Neural crest cell (in vitro differentiated cells): ENCODE measurements around the gene C1orf105. TPM values are rescaled to one million over a fixed set of nuclear protein-coding genes. Genes with fewer than 3 reads are reported as not detected.
A peak's percentile ranks its signal among the peaks of the same experiment; 100 is the strongest.

ENCODE experiments used
- DNase-seq: peaks from one replicate; pipeline ENCODE4 v3.0.0; 2021; ENCODE audit warnings: low read depth, mixed read lengths, low spot score
- H3K27ac Mint-ChIP-seq: one replicate; pipeline ENCODE4 v1.8.0; 2021; ENCODE audit warnings: mild to moderate bottlenecking, mixed read lengths; ENCODE audit not compliant: unreplicated experiment
- H3K27me3 Mint-ChIP-seq: 2 replicates; pipeline ENCODE4 v1.8.0; 2021; ENCODE audit warnings: low read depth, mild to moderate bottlenecking, mixed read lengths
- H3K36me3 Mint-ChIP-seq: 2 replicates; pipeline ENCODE4 v1.8.0; 2021; ENCODE audit warnings: low read depth, mild to moderate bottlenecking, mixed read lengths
- H3K4me1 Mint-ChIP-seq: 2 replicates; pipeline ENCODE4 v1.8.0; 2021; ENCODE audit warnings: mixed read lengths
- H3K4me3 Mint-ChIP-seq: one replicate; pipeline ENCODE4 v1.8.0; 2021; ENCODE audit warnings: mild to moderate bottlenecking, mixed read lengths
- H3K9me3 Mint-ChIP-seq: 2 replicates; pipeline ENCODE4 v1.8.0; 2021; ENCODE audit warnings: mixed read lengths
- total RNA-seq: library from RNA; stranded (reverse); gene quantifications from 2 replicates; pipeline ENCODE4 v1.2.1, GENCODE V29; 2021
- TF ChIP-seq, protein P1 (sequence below): fragments of 200-600 bp; sonication (generic); conservative IDR thresholded peaks from 2 replicates; pipeline ENCODE4 v1.5.0; 2021; ENCODE audit warnings: antibody characterized with exemption, mild to moderate bottlenecking

The C1orf105 gene
- total RNA-seq, 1 donor from 2014 or later: not detected

DNA sequence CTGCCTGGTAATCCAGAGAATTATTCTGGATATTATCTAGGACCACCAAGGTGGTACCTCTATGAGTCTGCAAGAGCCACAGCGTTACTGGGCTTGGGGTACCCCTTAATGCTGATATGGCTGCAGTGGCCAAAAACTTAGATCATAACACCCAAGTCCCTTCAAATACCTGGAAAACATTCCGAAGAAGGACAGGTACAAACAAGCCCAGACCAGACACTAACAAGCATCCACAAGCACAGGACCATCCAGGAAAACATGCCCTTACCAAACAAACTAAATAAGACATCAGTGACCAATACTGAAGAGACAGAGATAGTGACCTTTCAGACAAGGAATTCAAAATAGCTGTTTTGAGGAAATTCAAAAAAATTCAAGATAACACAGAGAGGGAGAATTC, 2.9 kb downstream of the C1orf105 start:
- Mint-ChIP-seq H3K27me3 (no peaks in the 10 kb centered on the region), H3K4me1 (no peaks in the 10 kb centered on the region), H3K9me3 (no peaks in the 10 kb centered on the region), H3K36me3 (no peaks in the 10 kb centered on the region), H3K27ac (no peak overlapping the region), H3K4me3 (no peak overlapping the region)
- TF ChIP-seq, protein P1, sequence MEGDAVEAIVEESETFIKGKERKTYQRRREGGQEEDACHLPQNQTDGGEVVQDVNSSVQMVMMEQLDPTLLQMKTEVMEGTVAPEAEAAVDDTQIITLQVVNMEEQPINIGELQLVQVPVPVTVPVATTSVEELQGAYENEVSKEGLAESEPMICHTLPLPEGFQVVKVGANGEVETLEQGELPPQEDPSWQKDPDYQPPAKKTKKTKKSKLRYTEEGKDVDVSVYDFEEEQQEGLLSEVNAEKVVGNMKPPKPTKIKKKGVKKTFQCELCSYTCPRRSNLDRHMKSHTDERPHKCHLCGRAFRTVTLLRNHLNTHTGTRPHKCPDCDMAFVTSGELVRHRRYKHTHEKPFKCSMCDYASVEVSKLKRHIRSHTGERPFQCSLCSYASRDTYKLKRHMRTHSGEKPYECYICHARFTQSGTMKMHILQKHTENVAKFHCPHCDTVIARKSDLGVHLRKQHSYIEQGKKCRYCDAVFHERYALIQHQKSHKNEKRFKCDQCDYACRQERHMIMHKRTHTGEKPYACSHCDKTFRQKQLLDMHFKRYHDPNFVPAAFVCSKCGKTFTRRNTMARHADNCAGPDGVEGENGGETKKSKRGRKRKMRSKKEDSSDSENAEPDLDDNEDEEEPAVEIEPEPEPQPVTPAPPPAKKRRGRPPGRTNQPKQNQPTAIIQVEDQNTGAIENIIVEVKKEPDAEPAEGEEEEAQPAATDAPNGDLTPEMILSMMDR: no peak
- no peak for DNase-seq

DNA sequence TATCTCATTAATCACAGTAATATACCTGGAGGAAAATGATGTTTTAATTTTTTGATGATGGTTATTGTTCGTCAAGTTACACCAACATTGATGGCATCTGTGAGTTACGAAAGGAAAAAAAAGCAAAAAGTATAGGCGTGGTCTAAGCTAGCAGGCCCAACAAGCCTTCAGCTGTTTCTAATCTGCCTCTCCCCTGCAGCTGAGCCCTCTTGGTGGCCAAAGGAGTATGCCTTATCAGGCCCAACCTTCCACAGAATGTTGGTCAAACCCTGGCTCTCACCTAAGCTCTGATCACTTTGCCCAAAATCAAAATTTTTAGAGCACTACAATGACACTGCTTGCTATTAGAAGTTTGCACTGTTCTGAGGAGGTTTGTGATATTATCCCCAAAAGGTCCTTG, 4.9 kb downstream of the C1orf105 start:
- no peak for DNase-seq
- H3K27me3 Mint-ChIP-seq: no peaks in the 10 kb centered on the region
- H3K36me3 Mint-ChIP-seq: no peaks in the 10 kb centered on the region
- TF ChIP-seq, protein P1: no peak
- H3K27ac Mint-ChIP-seq: no peak overlapping the region
- H3K4me3 Mint-ChIP-seq: no peak overlapping the region
- H3K4me1 Mint-ChIP-seq: peaks cover 5% of the 10 kb centered on the region
- H3K9me3 Mint-ChIP-seq: no peaks in the 10 kb centered on the region

DNA sequence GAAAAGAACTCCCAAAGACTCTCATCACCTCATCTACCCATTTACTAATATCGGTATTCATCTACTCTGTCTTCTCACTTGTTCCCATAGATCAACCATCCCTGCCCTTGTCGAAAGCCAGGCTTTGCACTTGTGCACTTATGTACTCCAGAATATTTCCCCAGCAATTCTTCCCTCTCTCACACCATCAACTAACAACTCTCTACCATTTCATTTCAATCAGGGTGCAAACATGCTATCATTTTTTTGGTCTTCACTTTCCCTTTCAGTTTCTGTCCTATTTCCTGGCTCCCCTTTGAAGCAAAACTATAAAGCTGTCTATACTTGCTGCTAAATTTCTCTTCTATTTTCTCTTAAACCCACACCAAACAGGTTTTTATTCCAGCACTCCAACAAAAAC, 6.7 kb downstream of the C1orf105 start:
- TF ChIP-seq, protein P1: no peak
- Mint-ChIP-seq H3K9me3 (no peaks in the 10 kb centered on the region), H3K4me1 (peaks cover 5% of the 10 kb centered on the region), H3K4me3 (no peak overlapping the region), H3K36me3 (no peaks in the 10 kb centered on the region), H3K27ac (no peak overlapping the region), H3K27me3 (no peaks in the 10 kb centered on the region)
- DNase-seq: no peak

DNA sequence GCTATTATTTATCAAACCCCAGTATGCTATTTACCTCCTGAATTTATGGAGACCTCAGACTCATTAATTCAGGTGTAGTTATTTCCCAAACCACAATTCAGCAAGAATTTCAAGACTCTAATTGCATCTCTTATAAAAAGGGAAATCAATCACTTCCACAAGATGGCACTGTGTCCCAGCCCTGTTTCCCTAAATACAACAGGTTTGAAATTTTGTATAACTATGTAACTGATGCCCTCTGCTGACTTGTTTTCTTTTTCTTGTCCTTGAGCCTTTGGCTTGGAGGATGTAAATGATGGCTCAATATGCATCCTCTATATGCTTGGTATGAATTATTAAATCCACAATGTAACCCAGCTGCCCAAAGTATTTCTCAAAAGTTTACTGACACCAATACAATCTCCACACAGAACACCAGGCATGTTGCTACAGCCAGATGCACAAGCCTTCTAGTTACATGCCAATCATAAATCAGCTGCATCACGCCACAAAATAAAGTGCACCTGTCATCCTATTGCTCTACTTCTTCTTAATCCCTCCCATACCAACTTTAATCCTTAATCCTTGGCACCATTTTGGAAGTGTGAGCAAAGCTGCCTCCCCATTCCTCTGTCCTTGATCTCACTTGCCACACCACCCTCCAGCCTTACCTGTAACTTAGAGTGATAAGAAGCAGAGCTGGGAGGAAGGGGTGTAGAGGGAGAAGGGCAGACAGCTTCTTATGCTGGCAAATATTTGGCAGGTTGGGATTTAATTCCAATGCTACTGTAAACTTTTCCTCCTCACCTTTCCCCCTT, 9.0 kb downstream of the C1orf105 start:
- Mint-ChIP-seq H3K4me3 (no peak overlapping the region), H3K36me3 (peaks cover 12% of the 10 kb centered on the region), H3K27ac (no peak overlapping the region), H3K4me1 (peaks cover 5% of the 10 kb centered on the region), H3K9me3 (peaks cover 6% of the 10 kb centered on the region), H3K27me3 (no peaks in the 10 kb centered on the region)
- TF ChIP-seq, protein P1: peak; percentile 76
- no peak for DNase-seq

DNA sequence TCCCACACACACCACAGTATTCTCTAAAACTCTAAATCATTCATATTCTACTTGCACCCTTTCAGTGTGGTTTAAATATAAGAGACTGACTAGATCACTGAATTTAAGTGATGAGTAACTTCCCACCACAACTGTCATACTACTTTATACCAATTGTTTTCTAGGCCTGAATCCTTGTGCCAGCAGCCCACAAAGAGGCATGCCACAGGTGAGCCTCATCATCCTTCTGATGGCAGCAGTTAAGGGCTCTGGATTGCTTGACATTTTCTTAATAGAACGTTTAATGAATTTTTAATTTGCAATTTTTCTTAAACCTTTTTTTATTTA, 9.6 kb downstream of the C1orf105 start:
- H3K4me3 Mint-ChIP-seq: no peak overlapping the region
- H3K27me3 Mint-ChIP-seq: no peaks in the 10 kb centered on the region
- H3K9me3 Mint-ChIP-seq: peaks cover 6% of the 10 kb centered on the region
- no peak for DNase-seq
- H3K36me3 Mint-ChIP-seq: peaks cover 12% of the 10 kb centered on the region
- no peak overlapping the region for H3K27ac Mint-ChIP-seq
- TF ChIP-seq, protein P1: no peak
- peaks cover 5% of the 10 kb centered on the region for H3K4me1 Mint-ChIP-seq
